Activated CD4-positive, alpha-beta T cell treated with anti-CD3 and anti-CD28 coated beads, Interleukin-2, amount 50 U/mL, for 4 hours (primary cell): Measurements from ENCODE around the gene PCDHGA2.
"Not testable (repeated sequence)": the region's sequence is repeated elsewhere in the genome, so short reads cannot be mapped to it uniquely, and the experiment has no call there.

Source experiments
- DNase-seq, 2 experiments: peaks; one replicate each; pipeline ENCODE4 v3.0.0-alpha.2; 2020

The PCDHGA2 gene

DNA sequence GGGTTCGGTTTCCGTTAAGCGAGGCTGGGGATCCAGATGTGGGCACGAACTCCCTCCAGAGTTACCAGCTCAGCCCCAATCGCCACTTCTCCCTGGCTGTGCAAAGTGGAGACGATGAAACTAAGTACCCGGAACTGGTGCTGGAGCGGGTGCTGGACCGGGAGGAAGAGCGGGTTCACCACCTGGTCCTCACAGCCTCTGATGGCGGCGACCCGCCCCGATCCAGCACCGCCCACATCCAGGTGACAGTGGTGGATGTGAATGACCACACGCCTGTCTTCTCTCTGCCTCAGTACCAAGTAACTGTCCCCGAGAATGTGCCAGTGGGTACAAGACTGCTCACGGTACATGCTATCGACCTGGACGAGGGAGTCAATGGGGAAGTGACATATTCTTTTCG lies 44.8 kb downstream of the PCDHGA2 start:
- DNase-seq = no peak

DNA sequence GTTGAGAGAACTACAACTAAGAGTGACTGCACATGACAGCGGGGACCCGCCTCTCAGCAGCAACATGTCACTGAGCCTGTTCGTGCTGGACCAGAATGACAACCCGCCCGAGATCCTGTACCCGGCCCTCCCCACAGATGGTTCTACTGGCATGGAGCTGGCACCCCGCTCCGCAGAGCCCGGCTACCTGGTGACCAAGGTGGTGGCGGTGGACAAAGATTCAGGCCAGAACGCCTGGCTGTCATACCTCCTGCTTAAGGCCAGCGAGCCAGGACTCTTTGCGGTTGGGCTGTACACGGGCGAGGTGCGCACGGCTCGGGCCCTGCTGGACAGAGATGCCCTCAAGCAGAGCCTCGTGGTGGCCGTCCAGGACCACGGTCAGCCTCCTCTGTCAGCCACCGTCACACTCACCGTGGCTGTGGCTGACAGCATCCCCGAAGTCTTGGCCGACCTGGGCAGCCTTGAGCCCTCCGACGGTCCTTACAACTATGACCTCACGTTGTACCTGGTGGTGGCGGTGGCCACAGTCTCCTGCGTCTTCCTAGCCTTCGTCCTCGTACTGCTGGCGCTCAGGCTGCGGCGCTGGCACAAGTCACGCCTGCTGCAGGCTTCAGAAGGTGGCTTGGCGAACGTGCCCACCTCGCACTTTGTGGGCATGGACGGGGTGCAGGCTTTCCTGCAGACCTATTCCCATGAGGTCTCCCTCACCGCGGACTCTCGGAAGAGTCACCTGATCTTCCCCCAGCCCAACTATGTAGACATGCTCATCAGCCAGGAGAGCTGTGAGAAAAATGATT lies 46.1 kb downstream of the PCDHGA2 start:
- DNase-seq = no peak

DNA sequence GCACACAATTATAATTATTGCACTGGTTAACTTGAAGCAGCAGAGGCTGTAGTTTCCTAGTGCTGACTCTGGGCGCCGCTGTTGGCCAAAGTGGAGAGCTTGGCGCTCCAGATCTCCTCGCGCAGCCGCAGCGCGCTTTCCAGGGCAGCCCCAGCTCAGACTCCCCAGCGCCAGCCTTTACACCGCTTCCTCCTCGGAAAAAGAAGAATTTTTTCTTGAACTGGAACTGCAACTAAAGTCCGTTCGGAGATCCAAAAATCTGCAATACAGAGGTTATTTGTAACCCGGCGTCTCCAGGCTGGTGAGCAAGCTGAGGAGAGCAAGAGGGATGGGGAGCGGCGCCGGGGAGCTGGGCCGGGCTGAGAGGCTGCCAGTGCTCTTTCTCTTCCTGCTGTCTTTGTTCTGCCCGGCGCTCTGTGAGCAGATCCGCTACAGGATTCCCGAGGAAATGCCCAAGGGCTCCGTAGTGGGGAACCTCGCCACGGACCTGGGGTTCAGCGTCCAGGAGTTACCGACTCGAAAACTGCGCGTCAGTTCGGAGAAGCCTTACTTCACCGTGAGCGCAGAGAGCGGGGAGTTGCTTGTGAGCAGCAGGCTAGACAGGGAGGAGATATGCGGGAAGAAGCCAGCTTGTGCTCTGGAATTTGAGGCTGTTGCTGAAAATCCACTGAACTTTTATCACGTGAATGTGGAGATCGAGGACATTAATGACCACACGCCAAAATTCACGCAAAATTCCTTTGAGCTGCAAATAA lies 49.2 kb downstream of the PCDHGA2 start, which contains the start of gene PCDHGB4:
PCDHGB4 (plus strand) TSS at position 142 of the 755 bp plus-strand sequence; CDS start at position 329, 187 bp downstream.
- DNase-seq = not testable (repeated sequence)

DNA sequence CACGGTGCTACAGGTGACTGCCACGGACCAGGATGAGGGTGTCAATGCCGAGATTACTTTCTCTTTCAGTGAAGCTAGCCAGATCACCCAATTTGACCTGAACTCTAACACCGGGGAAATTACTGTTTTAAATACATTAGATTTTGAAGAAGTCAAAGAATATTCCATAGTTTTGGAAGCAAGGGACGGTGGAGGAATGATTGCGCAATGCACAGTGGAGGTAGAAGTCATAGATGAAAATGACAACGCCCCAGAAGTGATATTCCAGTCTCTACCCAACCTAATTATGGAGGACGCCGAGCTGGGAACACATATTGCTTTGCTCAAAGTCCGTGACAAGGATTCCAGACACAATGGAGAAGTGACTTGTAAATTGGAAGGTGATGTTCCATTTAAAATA lies 50.1 kb downstream of the PCDHGA2 start:
- no peak for DNase-seq

DNA sequence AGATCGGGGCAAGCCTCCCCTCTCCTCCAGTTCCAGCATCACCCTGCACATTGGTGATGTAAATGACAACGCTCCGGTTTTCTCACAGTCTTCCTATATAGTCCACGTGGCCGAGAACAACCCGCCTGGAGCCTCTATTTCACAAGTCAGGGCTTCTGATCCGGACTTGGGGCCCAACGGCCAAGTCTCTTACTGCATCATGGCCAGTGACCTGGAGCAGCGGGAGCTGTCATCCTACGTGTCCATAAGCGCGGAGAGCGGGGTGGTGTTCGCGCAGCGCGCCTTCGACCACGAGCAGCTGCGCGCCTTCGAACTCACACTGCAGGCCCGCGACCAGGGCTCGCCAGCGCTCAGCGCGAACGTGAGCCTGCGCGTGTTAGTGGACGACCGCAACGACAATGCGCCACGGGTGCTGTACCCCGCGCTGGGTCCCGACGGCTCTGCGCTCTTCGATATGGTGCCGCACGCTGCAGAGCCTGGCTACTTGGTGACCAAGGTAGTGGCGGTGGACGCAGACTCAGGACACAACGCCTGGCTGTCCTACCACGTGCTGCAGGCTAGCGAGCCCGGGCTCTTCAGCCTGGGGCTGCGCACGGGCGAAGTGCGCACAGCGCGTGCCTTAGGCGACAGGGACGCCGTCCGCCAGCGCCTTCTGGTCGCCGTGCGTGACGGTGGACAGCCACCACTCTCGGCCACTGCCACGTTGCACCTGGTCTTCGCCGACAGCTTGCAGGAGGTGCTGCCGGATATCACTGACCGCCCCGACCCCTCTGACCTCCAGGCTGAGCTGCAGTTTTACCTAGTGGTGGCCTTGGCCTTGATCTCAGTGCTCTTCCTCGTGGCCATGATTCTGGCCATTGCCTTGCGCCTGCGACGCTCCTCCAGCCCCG lies 50.8 kb downstream of the PCDHGA2 start:
- no peak for DNase-seq

DNA sequence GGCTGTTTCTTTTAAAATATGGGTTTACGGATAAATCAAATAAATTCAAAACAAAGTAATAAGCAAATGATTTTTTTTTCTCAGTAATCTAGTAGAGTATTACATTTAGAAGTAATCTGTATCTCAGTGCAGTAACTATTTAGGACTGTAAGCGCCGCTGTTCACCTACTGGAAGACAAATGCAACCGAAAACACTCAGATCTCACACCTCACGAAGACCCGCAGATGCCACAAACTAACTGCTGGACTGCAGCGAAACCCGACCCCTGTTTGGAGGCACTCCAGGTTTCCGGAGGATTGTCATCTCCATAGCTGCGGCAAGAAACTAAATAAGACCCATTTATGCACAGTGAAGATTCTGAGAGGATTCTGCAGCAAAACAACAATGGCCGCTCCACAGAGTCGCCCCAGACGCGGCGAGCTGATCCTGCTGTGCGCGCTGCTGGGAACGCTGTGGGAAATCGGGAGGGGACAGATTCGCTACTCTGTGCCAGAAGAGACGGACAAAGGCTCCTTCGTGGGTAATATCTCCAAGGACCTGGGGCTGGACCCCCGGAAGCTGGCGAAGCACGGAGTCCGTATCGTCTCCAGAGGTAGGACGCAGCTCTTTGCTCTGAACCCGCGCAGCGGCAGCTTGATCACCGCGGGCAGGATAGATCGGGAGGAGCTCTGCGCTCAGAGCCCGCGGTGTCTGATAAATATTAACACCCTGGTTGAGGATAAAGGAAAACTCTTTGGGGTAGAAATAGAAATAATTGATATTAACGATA lies 54.1 kb downstream of the PCDHGA2 start, which contains the start of gene PCDHGA8:
PCDHGA8 (plus strand) TSS at position 205 of the 770 bp plus-strand sequence; CDS start at position 386, 181 bp downstream.
- DNase-seq = no peak
